SK-N-SH (cell line): ENCODE results near the gene PKD1.
"Not testable (repeated sequence)": the region's sequence is repeated elsewhere in the genome, so short reads cannot be mapped to it uniquely, and the experiment has no call there.

Experiments
- CTCF ChIP-seq: fragments of 200-600 bp; sonication (generic); IDR thresholded peaks from 2 replicates; pipeline ENCODE4 v1.6.1; 2017; ENCODE audit warnings: antibody characterized with exemption, mild to moderate bottlenecking, moderate library complexity
- EP300 ChIP-seq, 2 experiments: IDR thresholded peaks; 2 replicates each; pipeline versions ENCODE4 v1.4.0 to v1.6.1; 2012; ENCODE audit warnings: borderline replicate concordance in 1 of 2, low read depth in 1 of 2, low read length in 1 of 2
- FOXM1 ChIP-seq: IDR thresholded peaks from 2 replicates; pipeline ENCODE4 v1.4.0; 2012; ENCODE audit warnings: low read depth, mild to moderate bottlenecking
- GABPA ChIP-seq: IDR thresholded peaks from 2 replicates; pipeline ENCODE4 v1.4.0; 2012; ENCODE audit warnings: low read depth, mild to moderate bottlenecking
- JUND ChIP-seq: IDR thresholded peaks from 2 replicates; pipeline ENCODE4 v1.4.0; 2012
- PBX3 ChIP-seq: IDR thresholded peaks from 2 replicates; pipeline ENCODE4; 2012
- POLR2AphosphoS5 ChIP-seq: IDR thresholded peaks from 2 replicates; pipeline ENCODE4 v1.6.1; 2012; ENCODE audit warnings: low read depth, low read length
- RFX5 ChIP-seq: IDR thresholded peaks from 2 replicates; pipeline ENCODE4 v1.6.1; 2012; ENCODE audit warnings: mild to moderate bottlenecking, improper control_type of control experiment, low read length
- SIN3A ChIP-seq: IDR thresholded peaks from 2 replicates; pipeline ENCODE4 v1.6.1; 2012; ENCODE audit warnings: low read depth, mild to moderate bottlenecking, low read length, moderate library complexity, borderline replicate concordance
- TAF1 ChIP-seq: IDR thresholded peaks from 2 replicates; pipeline ENCODE4 v1.6.1; 2012; ENCODE audit warnings: low read depth, mild to moderate bottlenecking, low read length, moderate library complexity, borderline replicate concordance
- TEAD4 ChIP-seq: IDR thresholded peaks from 2 replicates; pipeline ENCODE4 v1.4.0; 2012; ENCODE audit warnings: mild to moderate bottlenecking, borderline replicate concordance; ENCODE audit not compliant: insufficient read depth
- USF1 ChIP-seq: IDR thresholded peaks from 2 replicates; pipeline ENCODE4 v1.4.0; 2012; ENCODE audit warnings: low read depth, borderline replicate concordance
- USF2 ChIP-seq: fragments of 150-350 bp; IDR thresholded peaks from 2 replicates; pipeline ENCODE4 v1.6.1; 2017; ENCODE audit warnings: antibody characterized with exemption, low read length, low read depth, borderline replicate concordance

GRCh38 chr16:2126161-2126743 is 9.4 kb downstream of the PKD1 start:
- not testable (repeated sequence) for TF ChIP-seq POLR2AphosphoS5; USF1; PBX3; SIN3A; TAF1; CTCF; EP300 (IDR thresholded peaks at IDR 0.05; ENCODE audit: borderline replicate concordance in 1 of 2, low read depth in 1 of 2, low read length in 1 of 2); RFX5; GABPA; JUND; TEAD4; FOXM1; USF2
